Activated CD4-positive, alpha-beta T cell treated with anti-CD3 and anti-CD28 coated beads, Interleukin-2, amount 50 U/mL, for 1 hour (primary cell): Measurements from ENCODE around the gene MATK.

Source experiments
- DNase-seq: peaks from one replicate; pipeline ENCODE4 v3.0.0-alpha.2; 2020

MATK gene

DNA sequence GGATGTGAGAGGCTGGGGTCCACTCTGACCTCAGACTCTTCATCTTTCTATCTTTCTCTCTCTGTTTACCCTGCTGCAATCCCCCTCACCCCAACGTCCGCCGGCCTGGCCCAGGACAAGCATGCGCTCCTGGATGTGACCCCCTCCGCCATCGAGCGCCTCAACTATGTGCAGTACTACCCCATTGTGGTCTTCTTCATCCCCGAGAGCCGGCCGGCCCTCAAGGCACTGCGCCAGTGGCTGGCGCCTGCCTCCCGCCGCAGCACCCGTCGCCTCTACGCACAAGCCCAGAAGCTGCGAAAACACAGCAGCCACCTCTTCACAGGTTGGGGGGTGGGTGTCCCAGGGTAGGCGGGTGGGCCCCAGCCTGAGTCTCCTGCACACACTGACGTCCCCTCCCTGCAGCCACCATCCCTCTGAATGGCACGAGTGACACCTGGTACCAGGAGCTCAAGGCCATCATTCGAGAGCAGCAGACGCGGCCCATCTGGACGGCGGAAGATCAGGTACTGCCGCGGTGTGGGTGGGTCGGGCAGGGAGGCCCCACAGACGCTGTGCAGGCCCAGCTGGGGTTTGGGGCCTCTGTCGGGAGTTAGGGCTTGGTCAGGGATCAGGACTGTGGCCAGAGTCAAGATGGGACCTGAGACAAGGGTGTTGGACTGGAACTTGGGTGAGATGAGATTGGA lies 39.7 kb downstream of the MATK start:
- DNase-seq = no peak

DNA sequence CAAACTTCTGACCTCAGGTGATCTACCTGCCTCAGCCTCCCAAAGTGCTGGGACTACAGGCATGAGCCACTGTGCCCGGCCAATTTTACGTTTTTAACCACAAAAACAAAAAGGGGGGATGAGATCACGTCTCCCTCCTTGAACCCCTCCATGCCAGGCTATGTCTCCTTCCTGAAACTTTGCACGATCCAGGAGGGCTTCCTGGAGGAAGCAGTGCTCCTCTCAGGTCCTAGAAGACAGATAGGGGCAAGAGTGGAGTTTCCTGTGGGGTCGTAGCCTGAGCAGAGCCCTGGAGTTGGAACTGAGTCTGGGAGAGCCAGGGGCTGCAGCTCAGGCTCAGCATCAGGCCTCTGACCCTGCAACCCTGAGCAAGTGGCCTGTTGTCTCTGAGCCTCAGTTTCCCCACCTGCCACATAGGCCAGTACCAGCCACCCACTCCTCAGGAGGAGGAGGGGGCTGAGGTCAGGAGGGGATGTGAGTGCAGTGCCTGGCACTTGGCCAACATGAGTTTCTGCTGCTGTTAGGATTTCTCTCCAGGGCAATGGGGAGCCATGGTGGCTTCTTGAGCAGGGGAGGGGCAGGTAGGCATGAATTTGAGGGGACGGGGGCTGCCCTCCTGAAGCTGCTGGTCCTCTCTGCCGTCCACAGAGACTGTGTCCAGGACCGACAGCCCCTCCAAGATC lies 40.7 kb downstream of the MATK start:
- no peak for DNase-seq

DNA sequence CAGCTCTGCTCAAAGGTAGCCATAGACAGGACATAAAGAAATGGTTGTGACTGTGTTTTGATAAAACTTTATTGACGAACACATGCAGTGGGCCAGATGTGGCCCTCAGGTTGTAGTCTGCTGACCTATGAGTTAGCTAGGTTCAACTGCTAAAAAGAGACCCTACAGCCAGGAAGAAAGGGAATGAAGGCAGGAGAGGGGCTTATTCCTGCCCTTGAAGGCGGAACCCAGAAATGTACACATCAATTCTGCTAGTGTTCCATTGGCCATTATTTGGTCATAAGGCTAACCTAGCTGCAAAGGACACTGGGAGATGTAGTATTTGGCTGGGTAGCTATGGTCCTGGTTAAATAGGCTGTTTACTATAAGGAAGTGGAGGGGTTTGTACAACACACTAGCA lies 42.7 kb downstream of the MATK start:
- no peak for DNase-seq

DNA sequence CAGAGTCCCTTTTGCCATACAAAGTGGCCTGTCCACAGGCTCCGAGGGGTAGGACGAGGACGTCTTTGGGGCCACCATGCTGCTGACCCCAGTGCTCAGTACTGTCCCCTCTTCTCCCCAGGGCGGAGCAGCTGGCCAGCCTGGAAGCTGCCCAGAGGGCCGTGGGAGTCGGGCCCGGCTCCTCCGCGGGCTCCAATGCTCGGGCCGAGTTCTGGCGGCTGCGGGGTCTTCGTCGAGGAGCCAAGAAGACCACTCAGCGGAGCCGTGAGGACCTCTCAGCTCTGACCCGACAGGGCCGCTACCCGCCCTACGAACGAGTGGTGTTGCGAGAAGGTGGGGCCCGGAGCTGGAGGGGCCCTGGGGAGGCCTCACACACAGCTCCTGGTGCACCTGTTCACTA lies 45.8 kb downstream of the MATK start:
- no peak for DNase-seq

DNA sequence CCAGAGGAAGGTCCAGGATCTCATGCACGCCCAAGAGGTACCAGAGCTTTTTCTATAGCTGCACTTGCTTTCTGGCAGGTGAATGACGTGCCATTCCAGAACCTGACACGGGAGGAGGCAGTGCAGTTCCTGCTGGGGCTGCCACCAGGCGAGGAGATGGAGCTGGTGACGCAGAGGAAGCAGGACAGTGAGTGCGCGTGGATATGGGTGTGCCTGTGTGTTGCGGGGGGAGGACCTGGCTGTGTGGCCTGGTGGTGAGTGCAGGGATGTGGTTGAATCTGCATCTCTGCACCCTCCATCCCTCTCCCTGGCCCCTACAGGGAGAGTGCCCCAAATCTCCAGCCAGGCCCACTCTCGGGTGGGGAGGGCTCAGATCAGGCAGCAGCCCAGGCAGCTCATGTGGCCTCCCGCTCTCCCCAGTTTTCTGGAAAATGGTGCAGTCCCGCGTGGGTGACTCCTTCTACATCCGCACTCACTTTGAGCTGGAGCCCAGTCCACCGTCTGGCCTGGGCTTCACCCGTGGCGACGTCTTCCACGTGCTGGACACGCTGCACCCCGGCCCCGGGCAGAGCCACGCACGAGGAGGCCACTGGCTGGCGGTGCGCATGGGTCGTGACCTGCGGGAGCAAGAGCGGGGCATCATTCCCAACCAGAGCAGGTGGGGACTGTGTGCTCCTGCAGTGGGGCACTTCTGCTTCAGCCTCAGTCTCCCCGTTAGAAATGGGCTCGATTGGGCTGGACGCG lies 47.5 kb downstream of the MATK start:
- no peak for DNase-seq

DNA sequence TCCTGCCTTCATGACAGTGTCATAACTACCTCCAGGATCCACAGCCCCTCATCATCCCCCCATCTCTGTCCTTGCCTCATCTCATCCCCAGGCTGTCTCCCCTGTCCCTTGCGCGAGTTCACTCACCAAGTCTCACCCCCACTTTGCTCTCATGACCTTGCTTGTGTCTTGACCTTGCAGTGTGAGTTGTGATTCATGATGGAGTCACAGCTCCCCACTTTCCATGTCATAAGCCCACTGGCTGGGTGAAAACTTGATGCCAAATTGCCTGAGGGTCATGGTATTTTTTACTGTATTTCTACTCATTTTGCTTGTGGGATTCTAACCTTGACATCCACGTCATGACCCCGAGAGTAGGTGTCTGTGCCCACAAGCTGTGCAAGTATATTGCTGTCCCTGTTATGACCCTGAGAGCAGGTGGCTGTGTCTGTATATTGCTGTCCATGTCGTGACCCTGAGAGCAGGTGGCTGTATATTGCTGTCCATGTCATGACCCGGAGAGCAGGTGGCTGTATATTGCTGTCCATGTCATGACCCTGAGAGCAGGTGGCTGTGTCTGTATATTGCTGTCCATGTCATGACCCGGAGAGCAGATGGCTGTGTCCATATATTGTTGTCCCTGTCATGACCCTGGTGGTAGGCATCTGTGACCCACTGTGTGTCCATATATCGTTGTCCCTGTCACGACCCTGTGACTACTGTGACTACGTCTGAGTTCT lies 48.5 kb downstream of the MATK start:
- no peak for DNase-seq

DNA sequence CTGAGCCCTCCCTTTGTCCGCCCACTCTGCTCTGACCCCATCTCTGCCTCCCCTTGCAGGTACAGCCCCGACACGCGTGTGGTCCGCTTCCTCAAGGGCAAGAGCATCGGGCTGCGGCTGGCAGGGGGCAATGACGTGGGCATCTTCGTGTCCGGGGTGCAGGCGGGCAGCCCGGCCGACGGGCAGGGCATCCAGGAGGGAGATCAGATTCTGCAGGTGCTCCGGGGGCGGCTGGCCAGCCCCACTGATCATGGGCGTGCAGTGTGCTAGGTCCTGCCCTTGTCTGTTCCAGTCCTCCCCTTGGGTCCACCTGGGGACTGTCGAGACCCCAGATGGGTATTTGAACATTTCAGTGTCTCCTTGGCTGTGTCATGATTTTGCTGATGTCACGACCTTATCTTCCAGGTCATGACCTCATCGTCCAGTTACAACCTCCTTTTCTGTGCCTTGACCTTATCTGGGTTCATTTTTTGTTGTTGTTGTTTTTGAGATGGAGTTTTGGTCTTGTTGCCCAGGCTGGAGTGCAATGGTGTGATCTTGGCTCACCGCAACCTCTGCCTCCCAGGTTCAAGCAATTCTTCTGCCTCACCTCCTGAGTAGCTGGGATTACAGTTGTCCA lies 50.0 kb downstream of the MATK start:
- DNase-seq = no peak

DNA sequence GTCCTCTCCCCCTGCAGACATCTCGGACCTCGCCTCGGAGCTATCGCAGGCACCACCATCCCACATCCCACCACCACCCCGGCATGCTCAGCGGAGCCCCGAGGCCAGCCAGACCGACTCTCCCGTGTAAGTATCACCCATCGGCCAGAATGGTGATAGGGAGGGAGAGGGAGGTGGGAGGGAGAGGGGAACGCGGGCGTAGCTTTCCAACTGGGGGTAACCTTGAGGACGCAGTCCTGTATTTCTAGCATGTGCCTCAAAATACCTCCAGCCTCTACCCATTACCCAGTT lies 51.9 kb downstream of the MATK start:
- DNase-seq = no peak

DNA sequence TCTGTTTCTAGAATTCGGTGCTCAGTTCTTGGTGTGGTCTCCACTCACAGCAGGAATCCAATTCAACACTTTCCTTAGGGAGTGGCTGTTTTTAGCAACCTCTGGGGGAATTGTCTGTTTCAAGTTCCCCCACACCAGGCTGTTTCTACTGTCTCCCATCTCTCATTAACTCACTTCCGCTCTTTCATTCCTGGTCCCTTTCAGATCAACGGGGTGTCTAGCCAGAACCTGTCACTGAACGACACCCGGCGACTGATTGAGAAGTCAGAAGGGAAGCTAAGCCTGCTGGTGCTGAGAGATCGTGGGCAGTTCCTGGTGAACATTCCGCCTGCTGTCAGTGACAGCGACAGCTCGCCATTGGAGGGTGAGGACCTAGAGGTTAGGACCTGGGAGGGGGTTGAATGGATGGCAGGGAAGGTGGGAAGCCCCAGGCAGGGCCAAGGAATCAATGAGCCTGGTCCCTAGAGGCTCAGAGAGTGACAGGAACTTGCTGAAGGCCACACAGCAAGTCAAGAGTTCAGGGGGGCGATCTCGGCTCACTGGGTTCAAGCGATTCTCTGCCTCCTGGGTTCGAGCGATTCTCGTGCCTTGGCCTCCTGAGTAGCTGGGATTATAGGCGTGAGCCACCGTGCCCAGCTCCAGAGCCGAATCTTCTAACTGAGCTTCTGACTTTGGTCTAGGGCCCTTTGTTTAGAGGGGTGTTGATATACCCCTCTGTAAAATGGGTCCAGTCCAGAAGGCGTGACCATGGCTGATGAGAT lies 52.5 kb downstream of the MATK start:
- DNase-seq = no peak

DNA sequence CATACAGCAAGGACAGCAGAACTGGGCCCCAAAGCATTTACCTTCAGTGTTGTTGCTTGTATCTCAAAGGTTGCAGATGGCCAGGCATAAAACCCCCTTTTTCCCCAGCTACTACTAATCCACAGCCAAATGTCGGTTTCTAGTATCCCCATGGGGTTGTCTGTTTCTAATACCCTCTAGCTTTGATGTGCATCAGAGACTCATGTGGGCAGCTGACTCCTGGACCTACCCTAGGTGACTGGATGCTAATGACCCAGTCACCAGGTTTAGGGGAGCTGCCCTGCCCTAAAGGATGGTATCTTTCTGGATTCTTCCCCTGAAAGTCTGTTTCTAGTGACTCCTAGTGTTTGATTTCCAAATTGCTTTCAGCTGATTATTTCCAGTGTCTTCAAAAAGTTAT lies 54.1 kb downstream of the MATK start:
- no peak for DNase-seq

DNA sequence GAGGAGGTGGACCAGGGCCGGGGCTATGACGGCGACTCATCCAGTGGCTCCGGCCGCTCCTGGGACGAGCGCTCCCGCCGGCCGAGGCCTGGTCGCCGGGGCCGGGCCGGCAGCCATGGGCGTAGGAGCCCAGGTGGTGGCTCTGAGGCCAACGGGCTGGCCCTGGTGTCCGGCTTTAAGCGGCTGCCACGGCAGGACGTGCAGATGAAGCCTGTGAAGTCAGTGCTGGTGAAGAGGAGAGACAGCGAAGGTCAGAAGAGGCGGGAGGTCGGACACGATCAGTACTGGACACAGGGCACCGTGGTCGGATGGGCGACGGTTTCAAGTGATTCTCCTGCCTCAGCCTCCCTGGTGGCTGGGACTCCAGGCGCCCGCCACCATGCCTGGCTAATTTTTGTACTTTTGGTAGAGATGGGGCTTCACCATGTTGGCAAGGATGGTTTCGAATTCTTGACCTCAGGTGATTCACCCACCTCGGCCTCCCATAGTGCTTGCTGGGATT lies 55.7 kb downstream of the MATK start:
- no peak for DNase-seq
